Left cardiac atrium (tissue), 4 donors: Measurements from ENCODE around the gene DIS3L2. TPM values are rescaled to one million over a fixed set of nuclear protein-coding genes. Genes with fewer than 3 reads are reported as not detected.
"Not testable (repeated sequence)": the region's sequence is repeated elsewhere in the genome, so short reads cannot be mapped to it uniquely, and the experiment has no call there.

Source experiments
- ATAC-seq, 2 donors: fragments of 200-7000 bp; cut with Tn5 transposase; one replicate each; pipeline ENCODE4 v1.9.1; 2020; ENCODE audit warnings: mild to moderate bottlenecking in 2 of 2, moderate library complexity in 2 of 2
- DNase-seq: peaks from one replicate; pipeline ENCODE4 v3.0.0-alpha.2; 2020
- intact Hi-C, 2 donors: fragments of 100-400 bp; cut with DNase I; formaldehyde crosslinking; loops; one replicate each; pipeline versions ENCODE4 v1.14.1 to v1.15.1; 2022 to 2023
- total RNA-seq, 2 donors: library from RNA; stranded (reverse); fragmentation: NEBNext Ultra II Directional; extraction: Animal tissue kit (Norgen Biotek cat#: 25700); gene quantifications; one replicate each; pipeline ENCODE4 v1.2.1, GENCODE V29; 2021
- donor health status: DM: no; HTN: yes; CAD: no.
- donor health status: DM: no; HTN: yes; CAD: no; lungs with severe emphysema.
- donor health status: DM: yes; HTN: yes; CAD: no.
- donor health status: Dilated cardiomyopathy.

The DIS3L2 gene
- total RNA-seq, 2 donors from 2014 or later = 17.6 to 18.6 TPM

DNA sequence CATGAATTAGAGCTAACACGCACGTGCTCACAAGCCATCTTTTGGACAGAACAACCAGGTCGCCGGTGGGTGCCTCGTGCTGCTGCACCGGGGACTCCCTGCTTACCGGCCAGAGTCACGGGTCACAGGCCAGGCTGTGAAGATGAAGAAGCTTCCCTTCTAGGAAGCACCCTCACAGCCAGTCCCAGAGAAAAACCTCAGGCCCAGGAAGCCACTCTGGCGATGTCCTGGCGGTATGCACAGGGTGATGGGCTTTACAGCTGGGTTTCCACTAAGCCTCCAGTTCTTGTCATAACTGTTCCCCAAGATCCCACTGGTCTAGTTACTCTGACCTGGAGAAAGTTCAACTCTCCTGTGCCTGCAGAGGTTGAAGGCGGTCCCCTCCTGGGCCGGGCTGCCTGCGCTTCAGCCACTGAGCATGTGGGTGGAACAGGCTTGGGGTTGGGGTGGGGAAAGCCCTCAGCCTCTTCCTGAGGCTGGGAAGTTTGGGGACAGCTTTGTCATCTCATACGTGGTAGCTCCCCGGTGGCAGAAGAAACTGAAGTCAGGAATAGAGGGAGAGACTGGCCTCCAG lies 15.2 kb upstream of the DIS3L2 start:
- intact Hi-C loops = no loop called here

DNA sequence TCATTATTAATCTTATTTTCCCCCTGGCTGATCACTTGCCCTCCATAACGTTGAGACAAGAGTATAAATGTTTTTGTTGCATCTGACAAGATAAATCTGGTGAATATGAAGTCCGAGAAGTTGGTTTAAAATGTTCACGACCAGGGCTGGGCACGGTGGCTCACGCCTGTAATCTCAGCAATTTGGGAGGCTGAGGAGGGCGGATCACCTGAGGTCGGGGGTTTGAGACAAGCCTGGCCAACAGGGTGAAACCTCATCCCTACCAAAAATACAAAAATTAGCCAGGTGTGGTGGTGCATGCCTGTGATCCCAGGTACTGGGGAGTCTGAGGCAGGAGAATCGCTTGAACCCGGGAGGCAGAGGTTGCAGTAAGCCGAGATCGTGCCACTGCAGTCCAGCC lies 14.4 kb upstream of the DIS3L2 start:
- DNase-seq, intact Hi-C loops, ATAC-seq: not testable (repeated sequence)

More for the DNA sequence above, 15.2 kb upstream of the DIS3L2 start:
- DNase-seq = no peak
- no peak for ATAC-seq

DNA sequence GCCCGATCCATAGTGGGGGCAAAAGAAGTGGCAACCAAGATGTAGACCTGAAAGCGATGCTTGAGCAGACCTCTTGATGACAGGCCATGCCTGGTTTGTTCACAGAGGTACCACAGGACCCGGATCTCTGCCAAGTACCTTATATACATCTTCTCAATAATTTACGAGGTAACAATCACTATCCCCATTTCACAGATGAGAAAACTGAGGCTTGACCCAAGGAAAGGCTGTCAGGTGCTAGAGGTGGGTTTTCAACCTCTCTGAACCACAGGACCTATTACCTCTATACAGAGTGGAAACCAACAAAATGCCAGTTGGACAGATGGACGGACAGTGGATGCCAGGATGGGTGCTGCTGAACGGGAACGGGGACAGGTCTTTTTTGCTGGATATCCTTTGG lies 13.8 kb upstream of the DIS3L2 start:
- ATAC-seq (no peak), DNase-seq (no peak)
- intact Hi-C loops = no loop called here

DNA sequence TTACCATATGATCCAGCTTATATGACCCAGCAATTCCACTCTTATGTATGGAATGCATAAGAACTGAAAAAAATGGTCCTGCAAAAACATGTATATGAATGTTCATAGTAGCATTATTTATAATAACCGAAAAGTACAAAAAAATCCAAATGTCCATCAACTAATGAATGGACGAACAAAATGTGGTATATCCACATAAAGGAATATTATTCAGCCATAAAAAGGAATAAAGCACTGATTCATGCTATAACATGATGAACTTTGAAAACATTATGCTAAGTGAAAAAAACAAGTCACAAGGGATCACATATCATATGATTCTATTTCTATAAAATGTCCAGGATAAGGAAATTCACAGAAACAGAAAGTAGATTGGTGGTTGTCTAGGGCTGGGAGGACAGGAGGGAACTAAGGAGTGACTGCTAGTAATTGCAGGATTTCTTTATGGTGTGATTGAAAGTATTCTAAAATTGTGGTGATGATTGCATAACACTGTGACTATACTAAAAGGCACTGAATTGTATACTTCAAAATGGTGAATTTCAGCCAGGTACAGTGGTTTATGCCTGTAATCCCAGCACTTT lies 10.0 kb upstream of the DIS3L2 start:
- intact Hi-C loops = no loop called here
- ATAC-seq (no peak), DNase-seq (no peak)

DNA sequence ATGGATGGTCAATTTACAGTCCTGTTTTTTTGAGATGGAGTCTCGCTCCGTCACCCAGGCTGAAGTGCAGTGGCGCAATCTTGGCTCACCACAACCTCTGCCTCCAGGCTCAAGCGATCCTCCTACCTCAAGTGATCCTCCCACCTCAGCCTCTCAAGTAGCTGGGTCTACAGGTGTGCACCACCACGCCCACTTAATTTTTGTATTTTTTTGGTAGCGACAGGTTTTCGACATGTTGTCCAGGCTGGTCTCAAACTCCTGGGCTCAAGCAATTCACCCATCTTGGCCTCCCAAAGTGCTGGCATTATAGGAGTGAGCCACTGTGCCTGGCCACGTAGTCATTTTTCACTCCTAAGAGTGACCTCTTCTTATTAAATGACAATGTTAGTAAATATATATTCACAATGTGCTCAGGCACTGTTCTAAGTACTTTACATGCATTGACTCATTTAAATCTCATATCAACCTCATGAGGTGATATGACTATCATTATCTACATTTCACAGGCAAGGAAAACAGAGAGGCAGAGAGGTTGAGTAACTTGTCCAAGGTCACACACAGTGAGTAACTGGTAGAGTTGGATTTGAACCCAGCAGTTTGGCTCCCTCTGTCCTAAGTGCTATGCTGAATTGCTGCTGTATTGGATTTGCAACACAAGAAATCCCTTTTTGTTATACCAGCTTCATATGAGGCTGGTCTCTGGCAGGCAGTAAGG lies 5.6 kb upstream of the DIS3L2 start:
- intact Hi-C loops = no loop called here
- DNase-seq = no peak
- no peak for ATAC-seq

DNA sequence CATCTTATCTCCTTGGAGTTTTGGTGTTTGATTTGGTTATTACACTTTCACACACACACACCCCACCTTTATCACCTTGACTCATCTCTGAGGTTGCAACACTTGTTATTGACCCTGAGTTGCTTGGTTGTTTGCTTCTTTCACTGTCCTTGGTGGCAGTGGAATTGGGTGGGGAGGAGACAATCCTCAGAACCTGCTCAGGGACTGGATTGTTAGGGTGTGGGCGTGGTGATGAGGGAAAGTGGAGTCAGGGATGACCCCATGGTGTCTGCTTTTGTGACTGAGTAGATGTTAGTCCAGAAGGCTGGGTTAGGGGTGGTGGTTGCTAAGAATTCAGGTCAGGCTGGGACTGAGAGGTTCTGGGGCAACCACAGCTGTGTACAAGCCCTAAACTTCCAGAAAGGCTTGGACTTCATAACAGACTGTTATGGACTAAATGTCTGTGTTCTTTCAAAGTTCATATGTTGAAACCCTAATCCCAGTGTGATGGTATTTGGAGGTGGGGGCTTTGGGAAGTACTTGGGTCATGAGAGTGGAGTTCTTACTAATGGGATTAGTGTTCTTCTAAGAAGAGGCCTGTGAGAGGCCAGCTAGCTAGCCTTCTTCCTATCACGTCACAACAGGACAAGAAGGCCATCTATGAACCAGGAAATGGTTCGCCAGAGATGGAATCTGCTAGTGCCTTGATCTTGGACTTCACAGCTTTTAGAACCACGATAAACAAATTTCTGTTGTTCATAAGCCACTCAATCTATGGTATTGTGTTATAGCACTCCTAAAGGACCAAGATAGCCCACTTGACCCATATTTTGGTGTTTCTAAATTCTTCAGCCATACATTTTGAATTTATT lies 3.4 kb upstream of the DIS3L2 start:
- ATAC-seq (no peak), DNase-seq (no peak)
- intact Hi-C loops = no loop called here

DNA sequence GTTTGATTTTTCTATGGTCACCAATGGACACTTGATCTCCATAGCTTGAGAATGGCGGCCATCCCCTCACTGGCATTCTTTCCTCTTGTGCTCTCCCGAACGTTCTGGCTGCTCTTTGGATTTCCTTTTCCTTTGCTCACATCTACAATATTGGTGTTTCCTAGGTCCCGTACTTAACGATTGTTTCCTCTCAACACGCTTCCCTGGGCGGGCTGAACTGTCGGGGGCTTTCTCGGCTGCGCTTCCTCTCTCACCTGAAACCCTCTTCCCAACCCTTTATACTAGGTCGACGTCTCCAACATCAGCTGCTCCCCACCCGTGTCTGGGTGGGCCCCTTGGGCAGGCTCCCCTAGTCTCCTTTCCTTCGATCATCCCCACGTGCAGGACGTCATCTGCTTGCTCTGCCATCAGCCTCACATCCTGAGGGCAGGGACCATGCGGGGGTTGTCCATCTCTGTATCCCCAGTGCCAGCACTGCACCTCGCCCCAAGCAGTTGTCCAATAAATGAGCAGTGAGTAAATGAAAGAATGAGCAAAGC lies 634 bp upstream of the DIS3L2 start:
- peak in 1 of 2 donors; percentile 38 for ATAC-seq
- intact Hi-C loops = no loop called here
- DNase-seq = no peak

DNA sequence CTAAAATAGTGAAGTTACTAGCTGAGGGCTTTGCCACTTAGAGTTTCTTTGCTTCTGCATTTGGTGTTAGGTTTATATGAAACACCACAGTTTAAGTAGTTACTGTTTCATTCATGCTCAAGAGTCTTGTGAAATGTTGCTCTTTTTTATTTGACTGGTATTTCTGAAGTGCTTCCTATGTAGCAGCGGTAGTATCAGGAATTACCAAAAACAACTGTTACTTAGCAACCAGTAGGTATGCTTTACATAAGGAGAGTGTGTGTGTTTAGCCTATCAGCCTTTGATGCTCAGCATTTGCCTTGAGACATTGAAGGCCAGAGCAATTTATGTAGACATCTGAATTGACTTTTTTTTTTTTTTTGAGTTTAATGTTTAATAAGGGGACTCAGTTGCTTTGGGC lies 3.6 kb downstream of the DIS3L2 start:
- DNase-seq = no peak
- intact Hi-C loops = no loop called here
- no peak for ATAC-seq

DNA sequence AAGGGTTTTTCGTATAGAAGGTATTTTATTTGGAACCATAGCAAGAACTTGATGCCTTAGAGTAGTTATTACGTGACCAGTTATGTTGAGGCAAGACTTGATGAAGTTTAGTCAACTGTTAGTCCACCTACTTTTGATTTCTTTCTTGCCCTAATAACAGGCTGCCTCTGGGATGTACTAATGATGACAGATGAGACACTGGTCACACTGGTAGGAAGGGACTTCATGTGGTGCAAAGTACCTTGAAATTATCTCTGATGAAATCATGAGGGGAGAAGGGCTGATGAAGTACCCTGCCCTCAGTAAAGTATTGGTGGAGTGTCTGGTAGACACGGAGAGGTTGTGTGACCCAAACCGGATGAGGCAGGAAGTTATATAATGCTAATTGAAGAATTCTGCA lies 5.4 kb downstream of the DIS3L2 start:
- DNase-seq (no peak), ATAC-seq (no peak)
- intact Hi-C loops = no loop called here

DNA sequence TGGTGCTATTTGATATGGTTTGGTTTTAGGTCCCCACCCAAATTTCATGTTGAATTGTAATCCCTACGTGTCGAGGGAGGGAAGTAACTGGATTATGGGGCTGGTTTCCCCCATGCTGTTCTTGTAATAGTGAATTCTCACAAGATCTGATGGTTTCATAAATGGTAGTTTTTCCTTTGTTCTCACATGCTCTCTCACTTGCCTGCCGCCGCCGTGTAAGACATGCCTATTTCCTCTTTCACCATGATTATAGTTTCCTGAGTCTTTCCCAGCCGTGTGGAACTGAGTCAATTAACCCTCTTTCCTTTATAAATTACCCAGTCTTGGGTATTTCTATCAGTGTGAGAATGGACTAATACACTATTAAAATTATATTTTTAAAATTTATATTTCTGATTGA lies 7.3 kb downstream of the DIS3L2 start:
- intact Hi-C loops = no loop called here
- ATAC-seq (no peak), DNase-seq (no peak)

DNA sequence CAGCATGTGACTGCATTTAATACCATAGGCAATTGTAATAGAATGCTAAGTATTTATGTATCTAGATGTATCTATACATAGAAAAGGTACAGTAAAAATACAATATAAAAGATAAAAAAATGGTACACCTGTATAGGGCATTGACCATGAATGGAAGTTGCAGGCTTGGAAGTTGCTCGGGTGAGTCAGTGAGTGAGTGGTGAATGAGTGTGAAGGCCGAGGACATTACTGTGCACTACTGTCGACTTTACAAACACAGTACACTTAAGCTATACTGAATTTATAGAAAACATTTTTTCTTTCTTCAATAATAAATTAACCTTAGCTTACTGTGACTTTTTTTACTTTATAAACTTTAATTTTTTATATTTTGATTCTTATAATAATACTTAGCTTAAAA lies 8.9 kb downstream of the DIS3L2 start:
- no peak for ATAC-seq
- no peak for DNase-seq
- intact Hi-C loops = no loop called here

DNA sequence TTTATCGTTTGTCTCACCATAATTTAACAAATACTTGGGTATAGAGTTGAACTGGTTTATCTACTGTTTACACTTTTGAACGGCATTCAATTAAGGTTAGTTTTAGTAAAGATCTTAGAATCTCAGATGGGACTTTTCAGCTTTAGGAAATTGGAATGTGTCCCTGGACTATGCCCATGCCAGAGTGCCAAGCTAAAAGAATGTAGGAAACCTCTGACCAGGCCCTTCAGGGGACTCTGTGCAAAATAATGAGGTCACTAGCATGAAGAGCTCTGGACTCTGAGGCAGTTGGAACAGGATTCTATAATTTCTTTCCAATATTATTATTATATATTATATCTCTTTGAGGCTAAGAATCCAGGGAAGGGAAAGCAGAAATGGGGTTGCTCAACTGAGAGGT lies 13.5 kb downstream of the DIS3L2 start:
- DNase-seq = no peak
- intact Hi-C loops = no loop called here
- no peak for ATAC-seq

DNA sequence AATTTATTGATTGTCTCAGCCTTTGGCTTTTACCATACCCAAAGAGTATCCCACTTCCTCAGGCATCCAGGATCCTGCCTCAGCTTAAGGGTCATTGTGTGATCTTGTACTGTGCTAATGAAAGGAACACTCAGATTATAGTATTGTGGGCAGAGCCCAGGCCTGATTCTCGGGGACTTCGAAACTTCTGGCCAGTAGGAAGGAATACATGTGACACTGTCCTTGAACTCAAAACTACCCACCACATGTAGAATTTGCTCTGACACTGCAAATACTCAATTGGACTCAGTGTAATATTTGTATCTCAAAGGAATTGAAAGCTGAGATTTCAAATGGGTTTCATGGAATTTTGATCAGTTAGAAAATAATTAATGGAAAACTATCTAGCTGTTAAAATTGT lies 15.9 kb downstream of the DIS3L2 start:
- DNase-seq = no peak
- intact Hi-C loops = no loop called here
- ATAC-seq = no peak

DNA sequence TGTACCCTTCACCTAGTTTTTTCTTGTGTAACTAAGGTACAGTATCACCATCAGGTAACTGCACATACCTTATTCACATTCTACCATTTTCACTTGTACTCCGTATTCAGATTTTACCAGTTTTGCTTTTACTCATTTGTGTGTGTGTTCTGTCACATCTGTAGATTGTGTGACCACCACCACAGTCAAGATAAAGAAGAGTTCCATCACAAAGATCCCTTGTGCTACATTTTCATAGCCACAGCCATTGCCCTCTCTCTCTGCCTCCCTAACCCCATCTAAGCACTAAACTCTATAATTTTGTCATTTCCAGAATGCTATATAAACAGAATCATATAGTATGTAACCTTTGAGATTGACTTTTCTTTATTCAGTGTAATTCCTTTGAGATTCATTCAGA lies 23.5 kb downstream of the DIS3L2 start:
- intact Hi-C loops = no loop called here
- no peak for DNase-seq
- no peak for ATAC-seq

DNA sequence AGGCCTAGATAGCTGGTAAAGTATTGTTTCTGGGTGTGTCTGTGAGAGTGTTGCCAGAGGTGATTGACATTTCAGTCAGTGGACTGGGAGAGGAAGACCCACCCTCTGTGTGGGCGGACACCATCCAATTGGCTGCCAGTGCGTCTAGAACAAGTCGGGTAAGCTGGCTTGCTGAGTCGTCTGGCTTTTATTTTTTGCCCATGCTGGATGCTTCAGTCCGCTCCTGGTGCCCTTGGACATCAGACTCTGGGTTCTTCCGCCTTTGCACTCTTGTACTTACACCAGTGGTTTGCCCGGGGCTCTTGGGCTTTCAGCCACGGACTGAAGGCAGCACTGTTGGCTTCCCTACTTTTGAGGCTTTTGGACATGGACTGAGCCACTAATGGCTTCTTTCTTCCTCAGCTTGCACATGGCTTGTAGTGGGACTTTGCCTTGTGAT lies 24.3 kb downstream of the DIS3L2 start:
- DNase-seq = no peak
- ATAC-seq = no peak
- intact Hi-C loops = no loop called here

DNA sequence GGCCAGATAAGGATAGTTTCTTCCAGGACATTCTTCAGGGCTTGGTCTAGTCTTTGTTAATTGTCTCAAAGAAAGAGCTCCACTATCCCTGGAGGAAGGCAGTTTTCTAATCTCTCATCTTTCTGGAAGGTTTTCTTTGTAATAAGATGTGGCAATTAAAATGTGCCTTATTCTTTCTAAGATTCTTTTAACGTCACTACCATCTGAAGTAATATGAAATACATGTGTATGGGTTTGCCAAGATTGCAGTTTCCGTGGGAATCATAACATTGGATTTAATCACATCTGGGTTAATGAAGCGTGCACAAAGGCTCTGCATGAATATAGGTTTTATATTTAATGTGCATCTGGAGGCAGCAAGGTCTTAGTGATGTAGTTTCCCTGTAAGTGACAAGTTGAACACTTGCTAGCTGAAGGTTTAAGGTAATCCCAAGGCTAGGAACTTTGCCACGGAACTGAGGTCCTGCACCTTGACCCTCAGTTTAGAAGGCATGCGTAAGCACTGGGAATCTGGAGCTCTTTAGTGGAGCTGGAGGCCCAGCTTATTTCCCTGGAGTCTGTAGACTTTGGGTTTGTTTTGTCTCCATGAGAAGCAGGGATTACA lies 25.7 kb downstream of the DIS3L2 start:
- no peak for DNase-seq
- intact Hi-C loops = no loop called here
- peak; percentile 67 for ATAC-seq

DNA sequence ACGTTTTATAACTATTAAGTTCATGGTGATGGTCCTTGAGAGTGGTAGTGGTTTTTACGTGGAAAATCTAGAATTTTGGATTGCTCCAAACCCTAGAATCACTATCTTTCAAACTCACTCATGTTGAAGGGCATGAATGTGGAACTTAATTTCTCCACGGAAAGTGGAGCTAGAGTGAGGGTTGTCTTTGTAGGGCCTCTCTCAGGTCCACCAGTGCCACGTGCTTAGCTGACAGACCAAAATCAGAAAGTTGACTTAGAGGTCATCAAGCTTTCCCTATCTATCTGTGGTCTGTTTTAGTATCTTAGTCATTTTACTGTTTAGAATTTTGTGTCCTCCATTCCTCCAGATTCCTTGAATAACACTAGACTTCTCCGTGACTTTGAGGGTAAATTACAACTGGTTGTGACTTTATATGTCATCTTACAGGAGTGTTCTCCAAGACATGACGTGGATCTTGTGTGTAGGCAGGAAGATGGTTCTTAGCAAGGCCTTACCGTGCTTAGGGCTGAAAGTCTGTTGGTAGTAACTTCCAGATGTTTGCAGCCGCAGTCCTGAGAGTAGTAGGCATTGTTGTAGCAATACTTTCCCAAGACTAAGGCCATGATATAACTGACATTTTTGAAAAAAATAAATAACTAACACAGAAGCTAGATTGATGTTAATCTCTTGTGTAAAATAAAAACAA lies 26.8 kb downstream of the DIS3L2 start:
- intact Hi-C loops = no loop called here
- DNase-seq (no peak), ATAC-seq (peak in 1 of 2 donors; percentile 38)

DNA sequence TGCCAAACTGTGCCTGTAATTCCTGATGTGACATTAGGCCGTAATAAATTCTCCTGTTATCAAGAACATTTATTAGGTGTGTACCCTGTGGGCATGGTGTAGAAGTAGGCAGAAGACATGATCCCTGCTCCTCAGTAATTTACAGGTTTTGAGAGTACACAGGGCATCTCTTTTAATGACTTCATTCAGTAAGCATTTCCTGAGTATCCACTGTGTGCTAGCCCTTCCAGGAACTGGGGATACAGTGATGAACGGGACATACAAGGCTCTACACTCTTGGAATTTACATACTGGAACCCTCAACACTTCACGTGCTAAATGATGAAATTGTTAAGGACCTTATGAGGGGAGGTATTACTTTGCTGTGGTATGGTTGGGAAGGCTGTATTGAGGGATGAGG lies 30.2 kb downstream of the DIS3L2 start:
- ATAC-seq (no peak), DNase-seq (no peak)
- intact Hi-C loops = no loop called here

DNA sequence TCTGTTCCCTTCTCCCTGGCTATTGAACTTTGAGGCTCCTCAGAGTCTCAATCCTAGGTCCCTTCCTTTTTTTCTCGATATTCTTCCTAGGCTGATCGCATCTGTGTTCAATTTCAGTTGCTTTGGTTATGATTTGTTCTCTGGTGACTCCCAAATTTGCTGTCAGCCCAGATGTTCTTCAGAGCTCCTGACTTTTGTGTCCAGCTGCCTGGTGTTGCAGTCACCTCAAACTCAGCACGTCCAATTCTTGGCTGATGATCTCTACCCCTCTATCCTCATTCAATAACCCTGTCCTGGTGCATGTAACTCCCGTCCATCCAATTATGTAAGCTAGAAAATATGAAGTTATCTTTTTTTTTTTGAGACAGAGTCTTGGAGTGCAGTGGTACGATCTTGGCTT lies 31.4 kb downstream of the DIS3L2 start:
- DNase-seq (no peak), ATAC-seq (no peak)
- intact Hi-C loops = no loop called here
